MCF 10A (cell line): ENCODE data around the gene GXYLT1. TPM values are rescaled to one million over a fixed set of nuclear protein-coding genes. Genes with fewer than 3 reads are reported as not detected.

ENCODE experiments used
- BruUV-seq: library from RNA; stranded (reverse); fragments of 400-500 nt; replicated peaks from 2 replicates; lab custom pipeline; 2021; lab: Mats Ljungman, UMichigan
- CTCF ChIA-PET: fragments of 300-600 bp; sonication (Branson Sonifier 250); formaldehyde crosslinking; extraction: SDS; loops from one replicate; lab custom pipeline; 2021; ENCODE audit warnings: antibody characterized with exemption, inconsistent platforms; lab: Yijun Ruan, JAX
- POLR2A ChIA-PET: fragments of 300-600, 350-650 bp; sonication (Branson Sonifier 250); formaldehyde crosslinking; extraction: SDS; loops from one replicate; lab custom pipeline; 2020; ENCODE audit warnings: antibody characterized with exemption, inconsistent platforms; lab: Yijun Ruan, JAX
- DNase-seq: peaks from one replicate; pipeline ENCODE4 v3.0.0-alpha.2; 2018; ENCODE audit not compliant: unreplicated experiment
- H3K27ac Mint-ChIP-seq: one replicate; pipeline ENCODE4 v1.8.0; 2022; ENCODE audit warnings: mild to moderate bottlenecking, low read depth, mixed read lengths; ENCODE audit not compliant: unreplicated experiment
- H3K27me3 Mint-ChIP-seq: one replicate; pipeline ENCODE4 v1.8.0; 2022; ENCODE audit warnings: mixed read lengths; ENCODE audit not compliant: insufficient read depth, unreplicated experiment
- H3K36me3 Mint-ChIP-seq: one replicate; pipeline ENCODE4 v1.8.0; 2022; ENCODE audit warnings: mild to moderate bottlenecking, moderate library complexity, mixed read lengths; ENCODE audit not compliant: insufficient read depth, unreplicated experiment
- H3K4me1 Mint-ChIP-seq: one replicate; pipeline ENCODE4 v1.8.0; 2022; ENCODE audit warnings: mixed read lengths; ENCODE audit not compliant: insufficient read depth, unreplicated experiment
- H3K4me3 Mint-ChIP-seq: one replicate; pipeline ENCODE4 v1.8.0; 2022; ENCODE audit warnings: mild to moderate bottlenecking, moderate library complexity, mixed read lengths; ENCODE audit not compliant: unreplicated experiment
- H3K9me3 Mint-ChIP-seq: one replicate; pipeline ENCODE4 v1.8.0; 2022; ENCODE audit warnings: mixed read lengths; ENCODE audit not compliant: unreplicated experiment
- CTCF ChIP-seq: fragments of 200-600 bp; IDR thresholded peaks from one replicate; pipeline ENCODE4 v1.8.0; 2022; ENCODE audit warnings: antibody characterized with exemption, mild to moderate bottlenecking; ENCODE audit not compliant: unreplicated experiment
- intact Hi-C: fragments of 100-400 bp; cut with micrococcal nuclease; formaldehyde crosslinking; loops from 2 replicates; pipeline ENCODE4 v1.14.1; 2022
- total RNA-seq: library from RNA; stranded (reverse); gene quantifications from 2 replicates; pipeline ENCODE4 v1.2.3, GENCODE V29; 2022

Gene GXYLT1
- total RNA-seq, 1 experiment from 2014 or later: 12.4 TPM

DNA sequence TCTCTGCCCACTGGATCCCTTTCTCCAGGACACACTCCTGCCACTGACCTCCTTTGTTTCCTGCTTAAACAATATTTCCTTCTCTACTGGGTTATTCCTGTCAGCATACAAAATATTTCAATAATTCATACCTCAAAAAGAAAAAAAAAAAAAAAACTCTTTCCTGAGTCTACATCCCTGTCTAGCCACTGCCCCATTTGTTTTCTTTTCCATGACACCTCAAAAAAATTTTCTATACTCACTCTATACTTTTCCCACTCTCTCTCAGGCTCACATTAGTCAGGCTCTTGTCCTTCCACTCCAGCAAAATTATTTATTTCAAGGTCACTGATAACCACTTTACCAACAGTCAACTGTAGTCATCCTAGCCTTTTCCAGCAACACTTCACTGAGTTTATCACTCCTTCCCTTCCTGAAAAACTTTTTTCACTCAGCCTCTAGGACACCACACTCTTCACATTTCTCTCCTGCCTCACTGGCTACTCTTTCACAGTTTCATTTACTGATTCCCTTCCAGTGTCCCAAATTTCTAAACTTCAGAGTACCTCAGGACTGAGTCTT is 29.4 kb upstream of the GXYLT1 start:
- H3K27ac Mint-ChIP-seq: no peak overlapping the region
- intact Hi-C loops: no loop called here
- no TSS peak for BruUV-seq
- H3K36me3 Mint-ChIP-seq: peaks cover 26% of the 10 kb centered on the region
- no peaks in the 10 kb centered on the region for H3K27me3 Mint-ChIP-seq
- H3K4me1 Mint-ChIP-seq: peaks cover 11% of the 10 kb centered on the region
- POLR2A ChIA-PET: no interaction called here
- no peak overlapping the region for H3K4me3 Mint-ChIP-seq
- TF ChIP-seq CTCF: no peak
- peaks cover 11% of the 10 kb centered on the region for H3K9me3 Mint-ChIP-seq
- CTCF ChIA-PET: no interaction called here
- no peak for DNase-seq

DNA sequence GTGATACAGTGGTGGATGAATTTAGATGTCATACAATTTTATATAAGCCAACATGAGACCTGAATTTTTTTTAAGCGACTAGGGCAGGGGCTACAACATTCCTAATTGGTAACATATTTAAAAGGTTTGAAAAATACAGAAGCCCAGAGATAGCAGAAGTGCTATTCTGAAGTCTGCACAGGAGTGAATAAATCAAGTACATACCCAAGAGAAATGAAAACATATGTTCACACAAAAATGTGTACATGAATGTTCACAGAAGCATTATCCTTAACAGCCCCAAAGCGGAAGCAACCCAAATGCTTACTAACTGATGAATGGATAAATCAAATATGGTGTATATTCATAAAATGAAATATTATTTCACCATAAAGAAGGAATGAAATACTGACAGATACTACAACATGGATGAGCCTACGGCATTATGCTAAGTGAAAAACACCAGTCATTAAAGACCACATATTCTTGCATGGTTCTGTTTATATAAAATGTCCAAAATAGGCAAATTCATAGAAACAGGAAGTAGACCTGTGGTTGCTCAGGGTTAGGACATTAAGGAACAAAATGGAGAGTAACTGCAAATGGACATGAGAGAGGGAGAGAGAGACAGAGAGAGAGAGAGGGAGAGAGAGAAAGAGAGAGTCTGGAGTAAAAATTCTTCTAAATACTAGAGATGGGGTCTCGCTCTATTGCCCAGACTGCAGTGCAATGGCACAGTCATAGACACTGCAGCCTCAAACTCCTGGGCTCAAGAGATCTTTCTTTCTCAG is 28.0 kb upstream of the GXYLT1 start:
- H3K4me3 Mint-ChIP-seq: no peak overlapping the region
- intact Hi-C loops: no loop called here
- no peaks in the 10 kb centered on the region for H3K27me3 Mint-ChIP-seq
- no TSS peak for BruUV-seq
- no peak for TF ChIP-seq CTCF
- POLR2A ChIA-PET: interaction anchor here (1.3 kb wide), 1 partner anchor 28 kb away, joined by 4 read pairs; the partner anchor contains the start of gene GXYLT1
- no peak for DNase-seq
- H3K27ac Mint-ChIP-seq: no peak overlapping the region
- CTCF ChIA-PET: no interaction called here
- peaks cover 11% of the 10 kb centered on the region for H3K9me3 Mint-ChIP-seq
- peaks cover 28% of the 10 kb centered on the region for H3K36me3 Mint-ChIP-seq
- peaks cover 11% of the 10 kb centered on the region for H3K4me1 Mint-ChIP-seq

DNA sequence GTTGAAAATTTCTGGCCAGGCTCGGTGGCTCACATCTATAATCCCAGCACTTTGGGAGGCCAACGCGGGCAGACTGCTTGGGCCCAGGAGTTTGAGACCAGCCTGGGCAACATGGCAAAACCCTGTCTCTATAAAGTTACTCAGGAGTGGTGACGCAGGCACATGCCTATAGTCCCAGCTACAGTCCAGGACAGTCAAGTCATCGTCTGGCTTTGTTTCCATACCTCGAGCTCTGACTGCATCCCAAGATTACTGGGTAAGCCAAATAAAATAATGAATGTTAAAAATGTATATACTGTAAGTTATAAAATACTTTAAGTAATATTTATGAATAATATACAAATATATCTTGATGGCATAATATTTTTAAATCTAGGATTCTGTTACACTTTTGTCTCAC is 23.0 kb upstream of the GXYLT1 start:
- intact Hi-C loops: no loop called here

More for the DNA sequence above, 23.0 kb upstream of the GXYLT1 start:
- no peaks in the 10 kb centered on the region for H3K9me3 Mint-ChIP-seq
- DNase-seq: no peak
- H3K27ac Mint-ChIP-seq: no peak overlapping the region
- H3K27me3 Mint-ChIP-seq: no peaks in the 10 kb centered on the region
- CTCF ChIA-PET: interaction anchor here (0.8 to 2.0 kb wide), 2 partner anchors 13 to 129 kb away, joined by 3 to 5 read pairs; no protein-coding TSS in a partner anchor
- H3K4me1 Mint-ChIP-seq: peaks cover 5% of the 10 kb centered on the region
- no peak overlapping the region for H3K4me3 Mint-ChIP-seq
- H3K36me3 Mint-ChIP-seq: peaks cover 23% of the 10 kb centered on the region
- TF ChIP-seq CTCF: no peak
- POLR2A ChIA-PET: interaction anchor here (0.6 kb wide), 1 partner anchor 250 kb away, joined by 3 read pairs; no protein-coding TSS in a partner anchor
- BruUV-seq: no TSS peak
